GM12891 (cell line): ENCODE data around the gene PPP2R3B.

Source experiments
- POLR2A ChIP-seq: IDR thresholded peaks from 2 replicates; pipeline ENCODE4 v1.6.1; 2011; ENCODE audit warnings: low read depth, low read length, control low read depth
- POLR2AphosphoS5 ChIP-seq: IDR thresholded peaks from 2 replicates; pipeline ENCODE4 v1.6.1; 2011; ENCODE audit warnings: low read depth, low read length, control low read depth

- TF ChIP-seq POLR2AphosphoS5: no peak
- TF ChIP-seq POLR2A: no peak
Observed at GRCh38 chrX:314049-314448, 72.7 kb downstream of the PPP2R3B start.
